Measurements from ENCODE around the gene UGT1A10.

UGT1A10 gene

GRCh38 chr2:233814056-233814835 lies 178.0 kb downstream of the UGT1A10 start:
- no peak for DNase-seq (ENCODE audit: low spot score)
- in situ Hi-C loops (cut with MboI; ENCODE audit: low sequenced_read_pairs, unreplicated experiment), result no loop called here
- no peak for TF ChIP-seq CTCF (IDR thresholded peaks at IDR 0.05; ENCODE audit: borderline replicate concordance, control extremely low read depth, extremely low read depth, insufficient read depth, missing control alignments)

- in situ Hi-C loops (cut with MboI; ENCODE audit: low sequenced_read_pairs, unreplicated experiment), result no loop called here
- DNase-seq (ENCODE audit: low spot score), result no peak
- TF ChIP-seq CTCF (IDR thresholded peaks at IDR 0.05; ENCODE audit: borderline replicate concordance, control extremely low read depth, extremely low read depth, insufficient read depth, missing control alignments), result no peak
These were observed 179.6 kb downstream of the UGT1A10 start for GRCh38 chr2:233815861-233816260.

GRCh38 chr2:233816334-233816733 lies 180.1 kb downstream of the UGT1A10 start:
- TF ChIP-seq CTCF (IDR thresholded peaks at IDR 0.05; ENCODE audit: borderline replicate concordance, control extremely low read depth, extremely low read depth, insufficient read depth, missing control alignments), result no peak
- no peak for DNase-seq (ENCODE audit: low spot score)
- in situ Hi-C loops (cut with MboI; ENCODE audit: low sequenced_read_pairs, unreplicated experiment), result no loop called here

- DNase-seq (ENCODE audit: low spot score), result no peak
- no peak for TF ChIP-seq CTCF (IDR thresholded peaks at IDR 0.05; ENCODE audit: borderline replicate concordance, control extremely low read depth, extremely low read depth, insufficient read depth, missing control alignments)
- in situ Hi-C loops (cut with MboI; ENCODE audit: low sequenced_read_pairs, unreplicated experiment), result no loop called here
These were observed 180.5 kb downstream of the UGT1A10 start for GRCh38 chr2:233816771-233817170.

GRCh38 chr2:233817361-233817911 lies 181.2 kb downstream of the UGT1A10 start:
- in situ Hi-C loops (cut with MboI; ENCODE audit: low sequenced_read_pairs, unreplicated experiment), result no loop called here
- no peak for DNase-seq (ENCODE audit: low spot score)
- TF ChIP-seq CTCF (IDR thresholded peaks at IDR 0.05; ENCODE audit: borderline replicate concordance, control extremely low read depth, extremely low read depth, insufficient read depth, missing control alignments), result no peak

GRCh38 chr2:233817995-233818638 lies 181.9 kb downstream of the UGT1A10 start:
- no peak for DNase-seq (ENCODE audit: low spot score)
- no peak for TF ChIP-seq CTCF (IDR thresholded peaks at IDR 0.05; ENCODE audit: borderline replicate concordance, control extremely low read depth, extremely low read depth, insufficient read depth, missing control alignments)
- in situ Hi-C loops (cut with MboI; ENCODE audit: low sequenced_read_pairs, unreplicated experiment), result no loop called here
